Measurements from ENCODE around the gene HOXC9. TPM values are rescaled to one million over a fixed set of nuclear protein-coding genes. Genes with fewer than 3 reads are reported as not detected.
"Not testable (repeated sequence)": the region's sequence is repeated elsewhere in the genome, so short reads cannot be mapped to it uniquely, and the experiment has no call there.

Gene HOXC9
- total RNA-seq, 1 experiment from 2014 or later: 1.9 TPM

DNA sequence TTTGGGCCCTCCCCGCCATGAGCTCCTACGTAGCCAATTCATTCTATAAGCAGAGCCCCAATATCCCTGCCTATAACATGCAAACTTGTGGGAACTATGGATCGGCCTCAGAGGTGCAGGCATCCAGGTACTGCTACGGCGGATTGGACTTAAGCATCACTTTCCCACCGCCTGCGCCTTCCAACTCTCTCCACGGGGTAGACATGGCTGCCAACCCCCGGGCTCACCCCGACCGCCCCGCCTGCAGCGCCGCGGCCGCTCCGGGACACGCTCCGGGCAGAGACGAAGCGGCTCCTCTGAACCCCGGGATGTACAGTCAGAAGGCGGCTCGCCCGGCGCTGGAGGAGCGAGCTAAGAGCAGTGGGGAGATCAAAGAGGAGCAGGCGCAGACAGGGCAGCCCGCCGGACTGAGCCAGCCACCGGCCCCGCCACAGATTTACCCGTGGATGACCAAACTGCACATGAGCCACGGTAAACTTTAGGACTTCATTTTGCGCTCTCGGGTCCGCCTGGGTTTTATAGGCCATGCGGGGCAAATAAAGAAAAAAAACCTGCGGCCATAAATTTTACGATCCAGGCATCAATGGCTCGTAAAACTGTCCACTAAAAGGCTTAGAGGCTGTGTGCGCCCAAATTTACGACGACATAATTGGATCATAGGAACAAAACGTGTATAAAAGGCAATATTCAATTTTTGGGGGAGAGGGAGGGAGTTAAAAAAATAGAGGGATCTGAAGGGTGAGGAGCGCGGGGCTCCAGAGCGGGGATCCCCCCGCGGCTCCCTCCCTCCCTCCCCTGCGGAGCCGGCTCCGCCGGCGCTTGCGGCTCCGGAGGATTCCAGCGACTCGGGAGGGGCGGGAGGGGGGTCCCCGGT, 33.4 kb downstream of the HOXC9 start:
- Histone ChIP-seq H3K9me3 (no peaks in the 10 kb centered on the region), H3K27me3 (no peaks in the 10 kb centered on the region), H3K4me3 (no peak overlapping the region), H3K36me3 (peaks cover 44% of the 10 kb centered on the region)
- no peak for DNase-seq

DNA sequence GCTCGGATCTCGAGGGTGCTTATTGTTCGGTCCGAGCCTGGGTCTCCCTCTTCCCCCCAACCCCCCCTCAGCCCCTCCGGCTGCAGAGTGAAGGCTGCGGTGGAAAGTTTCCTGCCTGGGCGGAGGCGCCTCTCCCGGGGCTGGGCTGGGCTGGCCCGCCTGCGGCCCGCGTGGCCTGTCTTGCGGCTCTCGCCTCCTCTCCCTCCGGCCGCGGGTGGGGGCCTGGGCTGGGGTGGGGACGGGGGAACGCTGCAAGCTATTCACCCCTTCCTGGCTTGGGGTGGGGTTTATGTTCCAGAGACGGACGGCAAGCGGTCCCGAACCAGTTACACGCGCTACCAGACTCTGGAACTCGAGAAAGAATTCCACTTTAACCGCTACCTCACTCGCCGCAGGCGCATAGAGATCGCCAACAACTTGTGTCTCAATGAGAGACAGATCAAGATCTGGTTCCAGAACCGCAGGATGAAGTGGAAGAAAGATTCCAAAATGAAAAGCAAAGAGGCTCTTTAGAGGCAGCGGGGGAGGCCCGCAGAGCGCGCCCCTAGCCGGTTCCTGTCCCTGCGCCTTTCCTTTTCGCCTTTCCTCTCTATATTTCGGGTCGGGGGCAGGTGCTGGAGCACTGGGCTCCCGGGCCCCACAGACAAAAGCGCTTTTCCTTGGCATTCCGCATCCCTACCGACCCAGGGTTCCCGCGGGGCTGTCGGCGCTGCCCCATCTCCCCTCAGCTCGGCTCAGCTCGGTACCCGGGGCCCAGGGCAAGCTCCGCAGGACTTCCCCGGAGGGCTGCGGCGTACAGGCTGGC, 34.2 kb downstream of the HOXC9 start:
- Histone ChIP-seq H3K4me3 (no peak overlapping the region), H3K9me3 (no peaks in the 10 kb centered on the region)
- DNase-seq: no peak

DNA sequence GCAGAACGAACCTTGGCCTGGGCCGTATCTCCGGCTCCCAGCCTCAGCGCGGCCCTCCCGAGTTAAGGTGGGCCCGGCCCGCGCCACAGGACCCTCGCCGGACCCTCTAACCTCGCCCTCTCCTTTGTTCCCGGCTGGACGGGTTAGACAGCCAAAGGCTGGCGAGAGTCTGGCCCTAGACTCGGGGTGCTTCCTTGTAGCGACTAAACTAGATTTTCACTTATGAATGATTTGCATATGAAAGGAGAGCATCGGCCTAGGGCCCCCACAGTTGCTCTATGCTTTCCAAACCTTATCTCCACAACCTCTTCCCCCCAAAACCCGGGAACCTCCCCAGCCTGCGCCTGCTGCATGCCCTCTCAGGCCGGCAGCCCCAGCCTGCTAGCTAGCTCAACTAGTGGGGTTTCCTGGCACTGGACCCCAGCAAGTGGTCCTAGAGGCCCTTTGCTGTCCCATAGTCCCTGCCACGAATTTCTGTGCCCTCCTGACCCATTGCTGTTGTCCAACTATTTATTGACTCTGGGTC, 34.9 kb downstream of the HOXC9 start:
- Histone ChIP-seq H3K4me3 (no peak overlapping the region), H3K36me3 (peaks cover 32% of the 10 kb centered on the region), H3K27me3 (no peaks in the 10 kb centered on the region), H3K9me3 (no peaks in the 10 kb centered on the region)
- DNase-seq: no peak

More for the DNA sequence above, 34.2 kb downstream of the HOXC9 start:
- H3K27me3 ChIP-seq: no peaks in the 10 kb centered on the region
- peaks cover 37% of the 10 kb centered on the region for H3K36me3 ChIP-seq

GRCh38 chr12:54035568-54036264, 35.8 kb downstream of the HOXC9 start:
- peaks cover 26% of the 10 kb centered on the region for H3K36me3 ChIP-seq
- no peaks in the 10 kb centered on the region for H3K27me3 ChIP-seq
- no peak overlapping the region for H3K4me3 ChIP-seq
- no peak for DNase-seq
- no peaks in the 10 kb centered on the region for H3K9me3 ChIP-seq

- Histone ChIP-seq H3K27me3 (no peaks in the 10 kb centered on the region), H3K9me3 (no peaks in the 10 kb centered on the region), H3K4me3 (no peak overlapping the region), H3K36me3 (peaks cover 17% of the 10 kb centered on the region)
- DNase-seq: peak; percentile 84
Observed at GRCh38 chr12:54036620-54037359, 36.8 kb downstream of the HOXC9 start.

- Histone ChIP-seq H3K9me3 (no peaks in the 10 kb centered on the region), H3K27me3 (no peaks in the 10 kb centered on the region), H3K36me3 (peaks cover 14% of the 10 kb centered on the region)
Observed at GRCh38 chr12:54037360-54038283, 37.7 kb downstream of the HOXC9 start.

DNA sequence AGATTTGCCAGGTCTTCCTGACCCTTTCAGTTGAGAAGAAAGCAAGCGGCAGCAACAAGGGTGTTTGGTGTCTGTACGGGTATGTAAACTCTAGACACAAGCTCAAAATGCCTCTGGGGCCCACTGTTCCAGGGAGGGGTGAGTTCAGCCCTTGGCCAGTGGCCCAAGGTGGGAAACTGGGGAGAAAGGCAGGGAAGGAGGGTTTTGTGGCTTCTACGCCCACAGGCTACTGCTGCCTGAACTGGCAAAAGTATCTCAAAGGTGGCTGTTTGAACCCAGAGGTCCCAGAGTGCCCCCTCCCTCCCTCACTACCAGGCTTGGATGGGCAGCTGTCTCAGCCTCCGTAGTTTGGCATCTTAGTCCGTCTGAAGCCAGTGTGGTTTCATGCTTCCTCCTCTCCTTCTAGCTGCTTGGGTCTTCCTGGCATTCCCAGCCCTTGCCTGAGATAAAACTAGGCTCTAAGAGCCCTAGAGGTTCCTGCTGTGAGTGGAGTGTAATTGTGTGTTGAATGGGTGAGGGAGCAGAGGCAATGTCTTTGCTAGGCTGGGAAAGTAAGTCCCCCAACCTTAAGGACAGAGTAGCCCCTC, 38.4 kb downstream of the HOXC9 start:
- Histone ChIP-seq H3K27me3 (no peaks in the 10 kb centered on the region), H3K4me3 (no peak overlapping the region), H3K9me3 (no peaks in the 10 kb centered on the region), H3K36me3 (peaks cover 9% of the 10 kb centered on the region)
- DNase-seq: no peak

More at GRCh38 chr12:54037360-54038283, 37.7 kb downstream of the HOXC9 start:
- DNase-seq: no peak
- H3K4me3 ChIP-seq: no peak overlapping the region

DNA sequence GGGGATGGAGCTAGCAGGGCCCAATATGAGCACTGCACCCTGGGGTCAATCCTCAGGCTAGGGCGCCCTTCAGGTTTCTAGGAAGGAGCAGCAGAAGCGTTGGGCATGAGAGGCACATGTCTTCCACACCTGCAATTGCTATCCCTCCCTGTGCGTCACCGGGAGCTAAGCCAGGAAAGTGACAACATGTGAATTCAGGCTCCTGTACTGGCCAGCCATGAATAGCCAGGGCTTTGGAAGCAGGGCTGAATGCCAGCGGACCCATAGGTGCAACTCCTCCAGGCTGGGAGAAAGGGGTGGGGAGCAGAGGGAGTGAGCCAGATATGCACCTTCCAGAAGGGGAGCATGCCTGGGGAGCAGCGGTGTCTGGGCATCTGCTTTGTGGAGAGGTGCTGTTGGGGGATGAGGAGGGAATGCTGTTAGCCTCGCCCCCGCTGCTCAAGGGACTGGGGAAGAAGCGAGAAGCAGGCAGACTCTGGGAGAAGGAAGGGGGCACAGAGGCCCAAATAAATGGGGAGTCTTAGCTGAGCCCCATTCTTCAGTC, 39.0 kb downstream of the HOXC9 start:
- Histone ChIP-seq H3K4me3 (no peak overlapping the region), H3K9me3 (no peaks in the 10 kb centered on the region), H3K36me3 (peaks cover 7% of the 10 kb centered on the region), H3K27me3 (no peaks in the 10 kb centered on the region)
- no peak for DNase-seq

GRCh38 chr12:54039417-54040147, 39.6 kb downstream of the HOXC9 start:
- H3K9me3 ChIP-seq: no peaks in the 10 kb centered on the region
- H3K36me3 ChIP-seq: peaks cover 4% of the 10 kb centered on the region
- no peak overlapping the region for H3K4me3 ChIP-seq
- H3K27me3 ChIP-seq: no peaks in the 10 kb centered on the region
- DNase-seq: no peak

DNA sequence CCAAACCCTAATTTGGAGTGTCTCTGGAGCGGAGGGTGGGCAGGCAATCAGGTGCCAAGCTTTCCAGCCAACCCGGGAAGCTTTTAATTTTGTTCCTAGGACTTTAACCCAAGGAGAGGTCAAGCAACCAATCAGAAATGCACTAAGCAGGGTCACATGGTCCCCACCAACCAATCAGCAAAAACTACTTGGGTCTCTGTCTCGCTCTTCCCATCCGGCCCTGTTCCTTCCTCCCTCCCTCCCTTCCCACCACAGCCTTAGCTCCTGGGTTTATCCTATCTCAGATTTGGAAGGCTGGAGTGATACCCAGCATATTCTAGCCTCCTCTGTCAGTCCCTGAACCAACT, 40.2 kb downstream of the HOXC9 start:
- DNase-seq: no peak
- Histone ChIP-seq H3K27me3 (no peaks in the 10 kb centered on the region), H3K4me3 (no peak overlapping the region), H3K9me3 (no peaks in the 10 kb centered on the region), H3K36me3 (peaks cover 4% of the 10 kb centered on the region; the same call in 1 of the 2 replicates)

GRCh38 chr12:54040648-54041047, 40.7 kb downstream of the HOXC9 start:
- no peaks in the 10 kb centered on the region for H3K27me3 ChIP-seq
- peaks cover 4% of the 10 kb centered on the region; the same call in 1 of the 2 replicates for H3K36me3 ChIP-seq
- DNase-seq: no peak
- H3K9me3 ChIP-seq: no peaks in the 10 kb centered on the region
- H3K4me3 ChIP-seq: no peak overlapping the region

- no peaks in the 10 kb centered on the region for H3K9me3 ChIP-seq
- no peak for DNase-seq
- H3K27me3 ChIP-seq: no peaks in the 10 kb centered on the region
Observed at GRCh38 chr12:54041097-54041690, 41.2 kb downstream of the HOXC9 start.

GRCh38 chr12:54042033-54042432, 42.1 kb downstream of the HOXC9 start:
- not testable (repeated sequence) for H3K36me3 ChIP-seq, DNase-seq, H3K9me3 ChIP-seq, H3K4me3 ChIP-seq, H3K27me3 ChIP-seq

More at GRCh38 chr12:54041097-54041690, 41.2 kb downstream of the HOXC9 start:
- no peak overlapping the region for H3K4me3 ChIP-seq
- peaks cover 4% of the 10 kb centered on the region; the same call in 1 of the 2 replicates for H3K36me3 ChIP-seq
